Suprapubic skin (tissue), 4 donors: ENCODE measurements around the gene PDE2A.

ENCODE experiments used
- CTCF ChIP-seq, 2 donors: fragments of 200-600 bp in 1 of 2; fragments of 450-650 bp in 1 of 2; sonication (generic) in 1 of 2; IDR thresholded peaks; one replicate each; pipeline ENCODE4 v1.5.1; 2016 to 2019; ENCODE audit warnings: antibody characterized with exemption in 2 of 2, mild to moderate bottlenecking in 1 of 2, moderate library complexity in 1 of 2
- EP300 ChIP-seq: sonication (generic); formaldehyde crosslinking; IDR thresholded peaks from one replicate; pipeline ENCODE4 v1.6.1; 2017; ENCODE audit warnings: antibody characterized with exemption
- POLR2AphosphoS5 ChIP-seq, 3 donors: sonication (generic); formaldehyde crosslinking; IDR thresholded peaks; one replicate each; pipeline ENCODE4 v1.6.1; 2017; ENCODE audit warnings: antibody characterized with exemption in 3 of 3

DNA sequence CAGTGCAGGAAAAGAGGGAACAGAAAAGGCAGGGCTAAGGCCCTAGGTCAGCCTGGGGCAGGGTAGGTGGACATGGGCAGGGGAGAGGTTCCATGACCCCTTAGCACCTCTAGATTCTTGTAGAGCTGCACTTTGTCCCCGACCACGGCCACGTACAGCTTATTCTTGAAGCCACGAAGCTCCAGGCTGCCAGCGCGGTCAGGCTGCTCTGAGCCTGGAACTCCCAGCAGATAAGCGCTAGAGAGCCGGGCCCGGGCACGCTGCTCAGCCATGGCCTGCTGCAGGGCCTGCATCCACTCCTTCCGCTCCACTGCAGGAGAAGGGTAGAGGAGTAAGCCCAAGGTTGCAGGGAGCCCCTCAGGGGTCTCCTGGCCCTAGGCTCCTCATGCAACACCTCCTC, 36.1 kb upstream of the PDE2A start:
- TF ChIP-seq CTCF (IDR thresholded peaks at IDR 0.05) (no peak), EP300 (no peak), POLR2AphosphoS5 (IDR thresholded peaks at IDR 0.05) (no peak)
